DOHH2 (cell line): Measurements from ENCODE around the gene SULF2.

Experiments used
- H3F3A ChIP-seq: fragments of 200-600 bp; sonication (generic), shearing (Covaris generic); 2 replicates; pipeline ENCODE4 v1.6.0; 2016; ENCODE audit warnings: antibody characterized with exemption, mild to moderate bottlenecking; ENCODE audit not compliant: control insufficient read depth, insufficient read depth
- H3K27ac ChIP-seq: fragments of 200-600 bp; sonication (generic); 2 replicates; pipeline ENCODE4 v1.5.1; 2014; ENCODE audit warnings: low read depth, mild to moderate bottlenecking, low read length, moderate library complexity
- H3K27me3 ChIP-seq: fragments of 200-600 bp; sonication (generic); 2 replicates; pipeline ENCODE4 v1.6.1; 2014; ENCODE audit warnings: mild to moderate bottlenecking, low read length, mixed read lengths; ENCODE audit not compliant: control insufficient read depth
- H3K36me3 ChIP-seq: fragments of 200-600 bp; sonication (generic); 2 replicates; pipeline ENCODE4 v1.6.1; 2014; ENCODE audit warnings: mild to moderate bottlenecking, low read length, moderate library complexity, mixed read lengths; ENCODE audit not compliant: control insufficient read depth
- H3K4me1 ChIP-seq: fragments of 200-600 bp; sonication (generic); 2 replicates; pipeline ENCODE4 v1.6.1; 2014; ENCODE audit warnings: mild to moderate bottlenecking, low read length, mixed read lengths; ENCODE audit not compliant: control insufficient read depth
- H3K4me2 ChIP-seq: fragments of 200-600 bp; sonication (generic); 2 replicates; pipeline ENCODE4 v1.6.0; 2014; ENCODE audit warnings: mild to moderate bottlenecking, low read length, moderate library complexity
- H3K4me3 ChIP-seq: fragments of 200-600 bp; sonication (generic); 2 replicates; pipeline ENCODE4 v1.5.1; 2014; ENCODE audit warnings: mild to moderate bottlenecking, low read length, mixed read lengths
- H3K79me2 ChIP-seq: fragments of 200-600 bp; sonication (generic); 2 replicates; pipeline ENCODE4 v1.6.1; 2014; ENCODE audit warnings: mild to moderate bottlenecking, low read length, mixed read lengths; ENCODE audit not compliant: control insufficient read depth
- H3K9me2 ChIP-seq: fragments of 200-600 bp; sonication (generic); replicated peaks from 2 replicates; pipeline ENCODE4 v1.6.1; 2014; ENCODE audit warnings: mild to moderate bottlenecking, low read length, mixed read lengths; ENCODE audit not compliant: control insufficient read depth
- H3K9me3 ChIP-seq: fragments of 200-600 bp; sonication (generic); 2 replicates; pipeline ENCODE4 v1.6.1; 2014; ENCODE audit warnings: antibody characterized with exemption, low read length, mixed read lengths; ENCODE audit not compliant: control insufficient read depth, insufficient read depth
- H4K20me1 ChIP-seq: fragments of 200-600 bp; sonication (generic); 2 replicates; pipeline ENCODE4 v1.6.0; 2014; ENCODE audit warnings: low read depth, mild to moderate bottlenecking, antibody characterized with exemption, low read length, moderate library complexity; ENCODE audit not compliant: control insufficient read depth, insufficient read depth
- EZH2phosphoT487 ChIP-seq: fragments of 200-600 bp; sonication (generic); IDR thresholded peaks from 2 replicates; pipeline ENCODE4 v1.6.1; 2017; ENCODE audit warnings: borderline replicate concordance, mild to moderate bottlenecking, antibody characterized with exemption, low read length, moderate library complexity, mixed read lengths
- TF ChIP-seq, protein P1 (sequence below): fragments of 200-600 bp; sonication (generic); IDR thresholded peaks from one replicate; pipeline ENCODE4 v1.5.1; 2014; ENCODE audit warnings: antibody characterized with exemption, mild to moderate bottlenecking, low read depth, low read length; ENCODE audit not compliant: poor library complexity, severe bottlenecking

Gene SULF2

DNA sequence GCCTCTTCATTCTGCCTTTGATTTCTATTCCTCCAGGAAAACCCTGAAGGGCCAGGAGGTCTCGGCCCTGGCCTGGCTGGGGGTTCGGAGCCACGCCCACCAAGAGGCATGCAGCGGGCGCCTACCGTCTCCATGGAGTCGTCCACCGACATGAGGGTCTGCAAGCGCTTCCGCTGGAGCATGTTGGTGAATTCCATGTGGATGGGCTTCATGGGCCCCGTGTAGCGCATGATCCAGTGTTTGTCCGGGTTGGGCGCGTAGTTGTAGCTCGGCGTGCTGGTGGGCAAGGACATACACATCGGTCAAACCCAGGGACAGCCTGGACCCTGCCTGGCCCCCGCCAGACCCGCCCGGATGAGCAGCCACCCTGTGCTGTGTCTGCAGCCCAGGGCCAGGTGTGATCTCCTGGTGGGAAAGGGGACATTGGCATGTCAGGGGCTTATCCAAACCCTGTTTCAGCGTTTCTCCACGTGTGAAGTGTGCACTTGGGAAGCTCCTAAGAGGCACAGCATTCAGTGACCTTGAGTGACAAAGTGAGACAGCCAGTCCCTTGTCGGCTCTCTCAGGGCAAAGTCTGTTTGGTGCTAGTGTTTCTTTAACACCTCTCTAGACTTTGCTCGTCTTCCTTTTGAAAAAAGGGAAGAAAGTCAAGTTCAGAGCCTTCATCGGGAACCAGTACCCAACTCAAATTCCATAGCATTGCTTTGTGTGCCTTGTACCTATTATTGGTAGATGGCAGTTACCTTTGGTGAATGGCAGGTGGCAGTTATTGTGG is 100.8 kb downstream of the SULF2 start:
- Histone ChIP-seq H3K27me3 (no peaks in the 10 kb centered on the region), H3K4me3 (no peak overlapping the region), H3K36me3 (no peaks in the 10 kb centered on the region), H4K20me1 (no peaks in the 10 kb centered on the region), H3K4me1 (no peaks in the 10 kb centered on the region), H3K9me2 (no peaks in the 10 kb centered on the region), H3K4me2 (no peak overlapping the region), H3K79me2 (no peaks in the 10 kb centered on the region), H3K9me3 (no peaks in the 10 kb centered on the region), H3K27ac (no peak overlapping the region), H3F3A (no peaks in the 10 kb centered on the region)
- no peak for TF ChIP-seq EZH2phosphoT487

GRCh38 chr20:47682916-47683315 is 102.4 kb downstream of the SULF2 start:
- Histone ChIP-seq H3K4me1 (no peaks in the 10 kb centered on the region), H3K27ac (no peak overlapping the region), H3K9me2 (no peaks in the 10 kb centered on the region), H3K9me3 (no peaks in the 10 kb centered on the region), H3K36me3 (no peaks in the 10 kb centered on the region), H4K20me1 (no peaks in the 10 kb centered on the region), H3F3A (no peaks in the 10 kb centered on the region), H3K4me2 (no peak overlapping the region), H3K4me3 (no peak overlapping the region), H3K79me2 (no peaks in the 10 kb centered on the region), H3K27me3 (no peaks in the 10 kb centered on the region)
- TF ChIP-seq EZH2phosphoT487, result no peak
- TF ChIP-seq, protein P1, sequence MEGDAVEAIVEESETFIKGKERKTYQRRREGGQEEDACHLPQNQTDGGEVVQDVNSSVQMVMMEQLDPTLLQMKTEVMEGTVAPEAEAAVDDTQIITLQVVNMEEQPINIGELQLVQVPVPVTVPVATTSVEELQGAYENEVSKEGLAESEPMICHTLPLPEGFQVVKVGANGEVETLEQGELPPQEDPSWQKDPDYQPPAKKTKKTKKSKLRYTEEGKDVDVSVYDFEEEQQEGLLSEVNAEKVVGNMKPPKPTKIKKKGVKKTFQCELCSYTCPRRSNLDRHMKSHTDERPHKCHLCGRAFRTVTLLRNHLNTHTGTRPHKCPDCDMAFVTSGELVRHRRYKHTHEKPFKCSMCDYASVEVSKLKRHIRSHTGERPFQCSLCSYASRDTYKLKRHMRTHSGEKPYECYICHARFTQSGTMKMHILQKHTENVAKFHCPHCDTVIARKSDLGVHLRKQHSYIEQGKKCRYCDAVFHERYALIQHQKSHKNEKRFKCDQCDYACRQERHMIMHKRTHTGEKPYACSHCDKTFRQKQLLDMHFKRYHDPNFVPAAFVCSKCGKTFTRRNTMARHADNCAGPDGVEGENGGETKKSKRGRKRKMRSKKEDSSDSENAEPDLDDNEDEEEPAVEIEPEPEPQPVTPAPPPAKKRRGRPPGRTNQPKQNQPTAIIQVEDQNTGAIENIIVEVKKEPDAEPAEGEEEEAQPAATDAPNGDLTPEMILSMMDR, result no peak

- H3K4me2 ChIP-seq, result no peak overlapping the region
Measured at GRCh38 chr20:47682028-47682783, 103.1 kb downstream of the SULF2 start.

More at GRCh38 chr20:47682028-47682783, 103.1 kb downstream of the SULF2 start:
- Histone ChIP-seq H3K9me2 (no peaks in the 10 kb centered on the region), H3K4me1 (peaks cover 5% of the 10 kb centered on the region; the same call in 1 of the 2 replicates), H4K20me1 (no peaks in the 10 kb centered on the region), H3F3A (no peaks in the 10 kb centered on the region), H3K4me3 (no peak overlapping the region), H3K27ac (no peak overlapping the region), H3K27me3 (no peaks in the 10 kb centered on the region), H3K79me2 (no peaks in the 10 kb centered on the region), H3K36me3 (no peaks in the 10 kb centered on the region), H3K9me3 (no peaks in the 10 kb centered on the region)
- TF ChIP-seq, protein P1, result no peak
- TF ChIP-seq EZH2phosphoT487, result no peak
